Karpas-422 (cell line): ENCODE results near the gene BLZF1. TPM values are rescaled to one million over a fixed set of nuclear protein-coding genes. Genes with fewer than 3 reads are reported as not detected.

Experiments
- DNase-seq: peaks from one replicate; pipeline ENCODE4 v3.0.0-alpha.2; 2015
- H2AFZ ChIP-seq: fragments of 200-600 bp; sonication (generic); 2 replicates; pipeline ENCODE4 v1.6.1; 2014; ENCODE audit warnings: antibody characterized with exemption, low read length, mixed read lengths
- H3K27ac ChIP-seq: fragments of 200-600 bp; sonication (generic); 2 replicates; pipeline ENCODE4 v1.5.1; 2014; ENCODE audit warnings: mild to moderate bottlenecking, low read length, moderate library complexity
- H3K27me3 ChIP-seq: fragments of 200-600 bp; sonication (generic); 2 replicates; pipeline ENCODE4 v1.6.1; 2014; ENCODE audit warnings: low read length, mixed read lengths
- H3K36me3 ChIP-seq: fragments of 200-600 bp; sonication (generic); 2 replicates; pipeline ENCODE4 v1.6.1; 2014; ENCODE audit warnings: low read length, mixed read lengths; ENCODE audit not compliant: insufficient read depth
- H3K4me1 ChIP-seq: fragments of 200-600 bp; sonication (generic); 2 replicates; pipeline ENCODE4 v1.6.1; 2014; ENCODE audit warnings: mild to moderate bottlenecking, low read length, mixed read lengths
- H3K4me2 ChIP-seq: fragments of 200-600 bp; sonication (generic); 2 replicates; pipeline ENCODE4 v1.6.1; 2014; ENCODE audit warnings: low read length, low read depth, mild to moderate bottlenecking; ENCODE audit not compliant: poor library complexity, severe bottlenecking
- H3K4me3 ChIP-seq: fragments of 200-600 bp; sonication (generic); 2 replicates; pipeline ENCODE4 v1.5.1; 2014; ENCODE audit warnings: mild to moderate bottlenecking, antibody characterized with exemption, low read length, mixed read lengths
- H3K79me2 ChIP-seq: fragments of 200-600 bp; sonication (generic); 2 replicates; pipeline ENCODE4 v1.6.1; 2014; ENCODE audit warnings: mild to moderate bottlenecking, low read length, mixed read lengths
- H3K9ac ChIP-seq: fragments of 200-600 bp; sonication (generic); 2 replicates; pipeline ENCODE4 v1.6.0; 2014; ENCODE audit warnings: low read length
- H3K9me2 ChIP-seq: fragments of 200-600 bp; sonication (generic), shearing (Covaris generic); replicated peaks from 2 replicates; pipeline ENCODE4 v1.6.0; 2014; ENCODE audit warnings: mild to moderate bottlenecking, low read length, moderate library complexity; ENCODE audit not compliant: insufficient read depth
- H3K9me3 ChIP-seq: fragments of 300-700, 200-600 bp; sonication (generic); 2 replicates; pipeline ENCODE4 v1.6.1; 2014; ENCODE audit warnings: low read length, mixed read lengths
- H4K20me1 ChIP-seq: fragments of 200-600 bp; sonication (generic); 2 replicates; pipeline ENCODE4 v1.6.1; 2014; ENCODE audit warnings: mild to moderate bottlenecking, antibody characterized with exemption, low read length, low read depth; ENCODE audit not compliant: insufficient read depth
- total RNA-seq: library from RNA; depleted of rRNA; stranded (reverse); fragments of >200 nt; shearing (Covaris generic); gene quantifications from 2 replicates; pipeline ENCODE4 v1.2.3, GENCODE V29; 2014; ENCODE audit warnings: low replicate concordance

The BLZF1 gene
- total RNA-seq, 1 experiment from 2014 or later, result 23.4 TPM

DNA sequence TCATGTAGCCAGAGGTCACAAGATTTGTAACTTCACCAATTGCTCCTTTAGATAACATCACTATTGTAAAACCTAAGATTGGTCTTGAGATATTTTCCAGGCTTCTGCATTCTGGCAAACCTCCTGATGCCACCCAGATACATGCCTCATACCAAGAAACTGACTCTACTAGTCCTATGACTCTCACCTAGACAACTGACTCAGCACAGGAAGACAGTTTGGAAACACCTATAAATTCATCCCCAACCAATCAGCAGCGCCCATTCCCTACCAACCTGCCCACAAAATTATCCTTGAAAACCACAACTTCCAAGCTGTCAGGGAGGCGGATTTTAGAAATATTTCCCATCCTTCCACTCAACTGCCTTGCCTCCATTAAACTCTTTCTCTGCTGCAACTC, 3.0 kb upstream of the BLZF1 start:
- H3K27me3 ChIP-seq, result no peaks in the 10 kb centered on the region
- no peak overlapping the region for H2AFZ ChIP-seq
- 0 out of 2 replicates have a peak, but pooled peaks cover 3% of the 10 kb centered on the region for H3K9me3 ChIP-seq
- no peak overlapping the region for H3K4me2 ChIP-seq
- peaks cover 20% of the 10 kb centered on the region for H3K4me1 ChIP-seq
- H3K27ac ChIP-seq, result no peak overlapping the region
- no peaks in the 10 kb centered on the region for H3K9me2 ChIP-seq
- no peaks in the 10 kb centered on the region for H4K20me1 ChIP-seq
- no peak overlapping the region for H3K9ac ChIP-seq
- no peak for DNase-seq
- H3K79me2 ChIP-seq, result peaks cover 21% of the 10 kb centered on the region
- no peak overlapping the region for H3K4me3 ChIP-seq
- no peaks in the 10 kb centered on the region for H3K36me3 ChIP-seq

DNA sequence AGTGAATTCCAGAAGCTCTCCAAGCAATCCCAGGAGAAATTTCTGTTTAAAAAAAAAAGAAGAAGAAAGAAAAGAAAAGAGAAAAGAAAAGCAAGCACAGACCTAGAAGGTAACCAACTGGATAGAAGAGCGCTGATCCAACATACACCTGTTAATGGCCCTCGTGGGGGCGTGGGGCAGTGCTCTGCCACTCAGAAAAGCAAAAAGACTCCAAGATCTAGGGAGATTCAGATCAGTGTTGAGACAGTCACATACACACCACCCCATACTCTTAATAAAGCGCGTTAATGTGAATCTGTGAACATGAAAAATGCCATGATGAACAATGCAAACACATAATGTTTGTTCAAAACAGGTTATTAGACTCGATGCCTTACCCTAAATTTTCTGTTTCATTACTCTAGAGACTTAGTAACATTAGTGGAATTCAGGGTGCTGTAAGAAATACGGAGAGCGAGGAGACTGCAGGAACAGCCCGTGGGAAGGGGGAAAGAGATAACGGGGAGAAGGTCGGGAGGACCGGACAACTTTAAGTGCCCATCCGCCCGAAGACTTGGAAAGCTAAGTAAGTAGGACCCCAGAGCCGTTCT, 804 bp upstream of the BLZF1 start:
- Histone ChIP-seq H3K27ac (no peak overlapping the region), H2AFZ (peak overlapping the region; percentile 76), H3K79me2 (peaks cover 25% of the 10 kb centered on the region), H3K9me2 (no peaks in the 10 kb centered on the region), H3K4me1 (peaks cover 21% of the 10 kb centered on the region), H3K4me3 (peak overlapping the region; percentile 93), H3K36me3 (peaks cover 3% of the 10 kb centered on the region; the same call in 1 of the 2 replicates), H4K20me1 (no peaks in the 10 kb centered on the region), H3K4me2 (peak overlapping the region; percentile 78), H3K9me3 (0 out of 2 replicates have a peak, but pooled peaks cover 3% of the 10 kb centered on the region), H3K9ac (peak overlapping the region; percentile 75), H3K27me3 (no peaks in the 10 kb centered on the region)
- DNase-seq, result no peak

DNA sequence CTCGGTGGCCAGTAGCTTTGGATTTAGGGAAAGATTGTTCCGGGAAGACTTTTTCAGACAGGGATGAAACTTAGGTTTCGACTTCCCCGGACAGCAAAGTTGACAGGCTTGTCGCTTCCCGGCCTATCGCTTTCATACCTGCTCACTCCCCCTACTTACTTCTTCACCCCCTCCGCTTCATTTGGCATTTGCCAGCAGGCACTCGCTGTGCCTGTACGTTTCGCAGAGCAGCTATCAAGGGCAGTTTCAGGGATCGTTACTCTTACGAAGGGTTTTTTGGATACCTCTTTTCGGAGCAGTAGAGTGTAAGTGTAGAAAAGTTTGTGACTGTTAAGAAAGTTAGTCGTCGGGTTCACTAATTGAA, 393 bp downstream of the BLZF1 start:
- peaks cover 7% of the 10 kb centered on the region; the same call in 1 of the 2 replicates for H3K36me3 ChIP-seq
- H3K4me3 ChIP-seq, result peak overlapping the region; percentile 93
- H2AFZ ChIP-seq, result peak overlapping the region; percentile 79
- no peaks in the 10 kb centered on the region for H3K9me2 ChIP-seq
- DNase-seq, result peak; percentile 53
- H3K27me3 ChIP-seq, result no peaks in the 10 kb centered on the region
- H3K9ac ChIP-seq, result peak overlapping the region; percentile 82
- H3K4me1 ChIP-seq, result peaks cover 21% of the 10 kb centered on the region
- peak overlapping the region; percentile 60; the same call in 1 of the 2 replicates for H3K27ac ChIP-seq
- peaks cover 34% of the 10 kb centered on the region for H3K79me2 ChIP-seq
- 0 out of 2 replicates have a peak, but pooled peaks cover 3% of the 10 kb centered on the region for H3K9me3 ChIP-seq
- peak overlapping the region; percentile 78 for H3K4me2 ChIP-seq
- no peaks in the 10 kb centered on the region for H4K20me1 ChIP-seq

DNA sequence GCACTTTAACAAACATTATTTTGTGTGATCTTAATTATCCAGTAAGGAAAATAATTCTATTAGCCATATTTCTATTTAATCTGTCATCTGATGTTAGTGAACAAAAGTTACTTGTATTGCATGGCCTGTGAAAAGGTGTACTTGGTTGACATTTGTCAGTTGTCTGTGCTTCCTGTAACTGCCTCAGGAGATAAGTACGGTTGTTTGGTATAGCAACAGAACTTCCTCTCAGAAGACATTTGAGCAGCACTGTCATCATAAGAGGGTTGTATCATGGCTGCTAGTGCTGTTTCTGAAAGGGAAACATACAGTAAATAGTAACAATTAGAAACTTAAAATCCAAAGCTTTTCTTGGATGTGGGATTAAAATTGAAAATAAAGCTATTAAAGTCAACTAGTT, 3.4 kb downstream of the BLZF1 start:
- H3K79me2 ChIP-seq, result peaks cover 38% of the 10 kb centered on the region
- H3K27ac ChIP-seq, result no peak overlapping the region
- no peak overlapping the region for H3K4me2 ChIP-seq
- DNase-seq, result no peak
- H4K20me1 ChIP-seq, result no peaks in the 10 kb centered on the region
- no peaks in the 10 kb centered on the region for H3K9me2 ChIP-seq
- peaks cover 7% of the 10 kb centered on the region for H3K36me3 ChIP-seq
- no peaks in the 10 kb centered on the region for H3K27me3 ChIP-seq
- no peak overlapping the region for H3K4me3 ChIP-seq
- no peak overlapping the region for H2AFZ ChIP-seq
- no peak overlapping the region for H3K9ac ChIP-seq
- H3K4me1 ChIP-seq, result peaks cover 20% of the 10 kb centered on the region
- H3K9me3 ChIP-seq, result no peaks in the 10 kb centered on the region

DNA sequence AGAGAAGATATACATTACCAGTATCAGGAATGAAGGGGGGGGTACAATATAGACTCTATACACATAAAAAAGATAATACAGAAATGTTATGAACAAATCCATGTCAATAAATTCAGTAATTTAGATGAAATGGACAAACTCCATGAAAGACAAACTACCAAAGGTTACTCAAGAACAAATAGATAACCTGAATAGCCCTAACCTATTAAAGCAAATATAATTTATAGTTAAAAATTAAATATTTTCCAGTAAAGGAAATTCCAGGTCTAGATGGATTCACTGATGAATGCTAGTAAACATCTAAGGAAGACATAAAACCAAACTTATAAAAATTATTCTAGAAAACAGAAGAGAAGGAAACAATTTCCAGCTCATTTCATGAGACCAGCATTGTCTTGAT, 13.2 kb downstream of the BLZF1 start:
- no peaks in the 10 kb centered on the region for H3K9me2 ChIP-seq

DNA sequence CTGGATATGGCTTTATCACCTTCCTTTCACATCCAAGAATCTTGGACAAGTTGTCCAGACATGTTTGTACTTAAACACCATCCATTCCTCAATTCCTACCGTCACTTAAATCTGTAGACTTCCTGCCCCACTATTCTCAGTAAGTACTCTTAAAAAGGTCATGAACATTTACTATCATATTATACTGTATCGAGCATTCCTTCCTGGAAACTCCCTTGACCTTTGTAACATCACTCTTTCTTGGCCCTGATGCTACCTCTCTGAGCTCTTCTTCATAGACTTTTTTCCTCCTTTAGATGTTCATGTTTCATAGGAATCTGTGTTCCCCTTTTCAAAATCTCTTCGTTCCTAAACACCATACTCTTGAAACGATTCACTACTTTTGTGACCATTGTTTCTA, 15.5 kb downstream of the BLZF1 start:
- Histone ChIP-seq H2AFZ (no peak overlapping the region), H3K27ac (no peak overlapping the region), H3K9me3 (no peaks in the 10 kb centered on the region), H3K9me2 (no peaks in the 10 kb centered on the region), H3K4me3 (no peak overlapping the region), H3K36me3 (peaks cover 36% of the 10 kb centered on the region), H3K9ac (no peak overlapping the region), H3K4me2 (no peak overlapping the region), H3K79me2 (no peaks in the 10 kb centered on the region), H3K4me1 (no peaks in the 10 kb centered on the region), H3K27me3 (no peaks in the 10 kb centered on the region), H4K20me1 (no peaks in the 10 kb centered on the region)
- DNase-seq, result no peak

More for the DNA sequence above, 13.2 kb downstream of the BLZF1 start:
- Histone ChIP-seq H3K9me3 (no peaks in the 10 kb centered on the region), H3K4me1 (no peaks in the 10 kb centered on the region), H2AFZ (no peak overlapping the region), H3K4me2 (no peak overlapping the region), H3K36me3 (peaks cover 44% of the 10 kb centered on the region), H3K27ac (no peak overlapping the region), H3K4me3 (no peak overlapping the region), H4K20me1 (no peaks in the 10 kb centered on the region), H3K9ac (no peak overlapping the region), H3K79me2 (no peaks in the 10 kb centered on the region), H3K27me3 (no peaks in the 10 kb centered on the region)
- DNase-seq, result no peak

DNA sequence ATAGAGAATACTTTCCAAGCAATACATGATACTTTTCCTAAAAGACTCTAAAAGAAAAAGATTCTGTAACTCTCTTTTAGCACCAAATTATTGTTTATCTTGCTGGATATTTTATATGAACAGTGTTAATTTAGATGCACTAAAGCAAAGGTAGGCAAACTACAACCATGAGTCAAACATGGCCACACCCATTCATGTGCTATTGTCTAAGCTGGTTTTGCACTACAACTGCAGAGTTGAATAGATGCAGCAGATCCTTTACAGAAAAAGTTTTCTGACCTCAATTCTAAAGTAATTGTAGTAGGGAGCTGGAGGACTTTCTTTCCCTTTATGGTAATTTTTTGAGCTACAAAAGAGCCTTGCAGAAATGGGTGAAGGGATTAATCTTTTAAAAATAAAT, 19.4 kb downstream of the BLZF1 start:
- Histone ChIP-seq H3K9me2 (no peaks in the 10 kb centered on the region), H3K4me1 (no peaks in the 10 kb centered on the region), H2AFZ (no peak overlapping the region), H3K9ac (no peak overlapping the region), H3K27me3 (no peaks in the 10 kb centered on the region), H3K79me2 (no peaks in the 10 kb centered on the region), H4K20me1 (no peaks in the 10 kb centered on the region), H3K27ac (no peak overlapping the region), H3K9me3 (no peaks in the 10 kb centered on the region), H3K36me3 (peaks cover 27% of the 10 kb centered on the region), H3K4me2 (no peak overlapping the region), H3K4me3 (no peak overlapping the region)
- DNase-seq, result no peak

DNA sequence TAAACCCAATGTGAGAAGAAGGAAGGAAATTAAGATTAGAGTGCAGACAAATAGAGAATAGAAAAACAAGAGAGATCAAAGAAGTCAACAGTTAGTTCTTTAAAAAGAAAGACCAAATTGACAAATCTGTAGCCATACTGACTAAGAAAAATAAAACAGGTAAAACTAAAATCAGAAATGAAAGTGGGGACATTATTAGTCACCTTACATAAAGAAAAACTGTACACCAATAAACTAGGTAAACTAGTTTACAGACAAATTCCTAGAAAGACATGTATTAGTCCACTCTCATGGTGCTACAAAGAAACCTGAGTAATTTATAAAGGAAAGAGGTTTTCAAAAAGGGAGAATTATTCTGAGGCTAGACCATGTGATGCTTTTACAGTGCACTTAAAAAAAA, 22.3 kb downstream of the BLZF1 start:
- H3K79me2 ChIP-seq, result no peaks in the 10 kb centered on the region
- no peaks in the 10 kb centered on the region for H4K20me1 ChIP-seq
- no peak for DNase-seq
- no peaks in the 10 kb centered on the region for H3K27me3 ChIP-seq
- no peak overlapping the region for H3K4me2 ChIP-seq
- no peaks in the 10 kb centered on the region for H3K9me3 ChIP-seq
- no peaks in the 10 kb centered on the region for H3K4me1 ChIP-seq
- H3K9ac ChIP-seq, result no peak overlapping the region
- H3K9me2 ChIP-seq, result no peaks in the 10 kb centered on the region
- H3K36me3 ChIP-seq, result peaks cover 18% of the 10 kb centered on the region
- H3K27ac ChIP-seq, result no peak overlapping the region
- H2AFZ ChIP-seq, result no peak overlapping the region
- no peak overlapping the region for H3K4me3 ChIP-seq
